Measurements from ENCODE around the gene MRPL2.

Gene MRPL2

DNA sequence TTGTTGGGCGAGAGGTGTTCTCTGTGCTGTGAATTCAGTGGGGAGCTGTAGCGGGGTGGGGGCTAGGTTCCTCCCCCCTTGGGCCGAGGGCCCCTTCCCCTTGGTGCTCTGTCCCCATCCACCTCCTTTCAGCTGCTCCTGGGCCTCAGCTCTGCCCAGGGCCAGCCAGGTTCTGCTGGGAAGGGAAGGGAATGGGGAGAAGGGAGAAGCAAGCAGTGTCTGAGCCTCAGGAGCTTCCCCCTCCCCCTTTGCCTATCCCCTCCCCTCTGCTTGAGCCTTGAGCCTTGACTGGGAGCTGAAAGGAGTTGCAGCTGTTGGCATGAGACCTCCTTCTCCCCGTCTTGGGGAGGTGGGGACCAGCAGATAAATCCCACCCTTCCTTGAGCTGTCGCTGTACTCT, 38.4 kb downstream of the MRPL2 start:
- Histone ChIP-seq H3K27me3 (ENCODE audit: insufficient read depth, low read length) (no peaks in the 10 kb centered on the region), H3K36me3 (ENCODE audit: insufficient read depth, low read length) (peaks cover 57% of the 10 kb centered on the region), H3K4me3 (ENCODE audit: low read depth, low read length, poor library complexity, severe bottlenecking) (peak overlapping the region; percentile 98), H3K9me2 (ENCODE audit: low read depth, low read length) (no peaks in the 10 kb centered on the region), H3K79me2 (ENCODE audit: insufficient read depth, low read length) (peaks cover 14% of the 10 kb centered on the region; the same call in 1 of the 2 replicates), H3K4me2 (ENCODE audit: low read length) (peak overlapping the region; percentile 79), H3F3A (ENCODE audit: insufficient read depth, low read length) (no peaks in the 10 kb centered on the region), H3K4me1 (ENCODE audit: insufficient read depth, low read length, severe bottlenecking) (peaks cover 21% of the 10 kb centered on the region), H3K9ac (ENCODE audit: low read length) (peak overlapping the region; percentile 98), H2AFZ (ENCODE audit: low read length) (no peak overlapping the region), H4K20me1 (ENCODE audit: insufficient read depth, low read length) (no peaks in the 10 kb centered on the region), H3K27ac (ENCODE audit: low read depth, low read length, poor library complexity, severe bottlenecking) (peak overlapping the region; percentile 49), H3K9me3 (ENCODE audit: low read length) (no peaks in the 10 kb centered on the region)
- TF ChIP-seq EZH2 (IDR thresholded peaks at IDR 0.05; ENCODE audit: borderline replicate concordance, low read length) = no peak
- TF ChIP-seq, protein P1, sequence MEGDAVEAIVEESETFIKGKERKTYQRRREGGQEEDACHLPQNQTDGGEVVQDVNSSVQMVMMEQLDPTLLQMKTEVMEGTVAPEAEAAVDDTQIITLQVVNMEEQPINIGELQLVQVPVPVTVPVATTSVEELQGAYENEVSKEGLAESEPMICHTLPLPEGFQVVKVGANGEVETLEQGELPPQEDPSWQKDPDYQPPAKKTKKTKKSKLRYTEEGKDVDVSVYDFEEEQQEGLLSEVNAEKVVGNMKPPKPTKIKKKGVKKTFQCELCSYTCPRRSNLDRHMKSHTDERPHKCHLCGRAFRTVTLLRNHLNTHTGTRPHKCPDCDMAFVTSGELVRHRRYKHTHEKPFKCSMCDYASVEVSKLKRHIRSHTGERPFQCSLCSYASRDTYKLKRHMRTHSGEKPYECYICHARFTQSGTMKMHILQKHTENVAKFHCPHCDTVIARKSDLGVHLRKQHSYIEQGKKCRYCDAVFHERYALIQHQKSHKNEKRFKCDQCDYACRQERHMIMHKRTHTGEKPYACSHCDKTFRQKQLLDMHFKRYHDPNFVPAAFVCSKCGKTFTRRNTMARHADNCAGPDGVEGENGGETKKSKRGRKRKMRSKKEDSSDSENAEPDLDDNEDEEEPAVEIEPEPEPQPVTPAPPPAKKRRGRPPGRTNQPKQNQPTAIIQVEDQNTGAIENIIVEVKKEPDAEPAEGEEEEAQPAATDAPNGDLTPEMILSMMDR (IDR thresholded peaks at IDR 0.05; ENCODE audit: low read length) = no peak

- Histone ChIP-seq H4K20me1 (ENCODE audit: insufficient read depth, low read length) (no peaks in the 10 kb centered on the region), H3F3A (ENCODE audit: insufficient read depth, low read length) (no peaks in the 10 kb centered on the region), H3K27me3 (ENCODE audit: insufficient read depth, low read length) (no peaks in the 10 kb centered on the region), H3K4me1 (ENCODE audit: insufficient read depth, low read length, severe bottlenecking) (peaks cover 26% of the 10 kb centered on the region), H3K79me2 (ENCODE audit: insufficient read depth, low read length) (peaks cover 15% of the 10 kb centered on the region; the same call in 1 of the 2 replicates), H3K4me2 (ENCODE audit: low read length) (no peak overlapping the region), H2AFZ (ENCODE audit: low read length) (no peak overlapping the region), H3K27ac (ENCODE audit: low read depth, low read length, poor library complexity, severe bottlenecking) (no peak overlapping the region), H3K36me3 (ENCODE audit: insufficient read depth, low read length) (peaks cover 52% of the 10 kb centered on the region), H3K9me2 (ENCODE audit: low read depth, low read length) (no peaks in the 10 kb centered on the region), H3K9me3 (ENCODE audit: low read length) (no peaks in the 10 kb centered on the region), H3K9ac (ENCODE audit: low read length) (no peak overlapping the region), H3K4me3 (ENCODE audit: low read depth, low read length, poor library complexity, severe bottlenecking) (no peak overlapping the region)
- TF ChIP-seq, protein P1 (IDR thresholded peaks at IDR 0.05; ENCODE audit: low read length) = no peak
- no peak for TF ChIP-seq EZH2 (IDR thresholded peaks at IDR 0.05; ENCODE audit: borderline replicate concordance, low read length)
Observed at GRCh38 chr6:43020052-43020705, 39.1 kb downstream of the MRPL2 start.

DNA sequence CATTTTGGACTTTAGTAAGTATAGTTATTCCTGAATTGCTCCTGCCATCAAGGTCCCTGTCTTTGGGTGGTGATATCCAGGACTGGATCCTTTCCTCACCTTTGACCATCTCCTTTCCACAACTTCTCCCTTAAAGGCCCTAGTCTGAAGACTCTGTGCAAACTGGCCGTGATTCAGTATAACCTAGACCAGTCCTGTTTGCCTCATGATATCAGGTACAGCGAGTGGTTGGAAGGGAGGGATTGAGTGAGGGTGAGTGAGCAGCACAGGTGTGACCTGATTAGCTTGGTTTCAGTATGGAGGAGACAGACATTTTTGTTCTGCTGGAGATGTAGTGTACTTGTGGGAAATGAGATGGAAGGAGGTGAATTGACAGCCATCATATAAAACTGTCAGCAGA, 40.1 kb downstream of the MRPL2 start:
- Histone ChIP-seq H3K4me3 (ENCODE audit: low read depth, low read length, poor library complexity, severe bottlenecking) (no peak overlapping the region), H4K20me1 (ENCODE audit: insufficient read depth, low read length) (no peaks in the 10 kb centered on the region), H2AFZ (ENCODE audit: low read length) (no peak overlapping the region), H3F3A (ENCODE audit: insufficient read depth, low read length) (no peaks in the 10 kb centered on the region), H3K4me2 (ENCODE audit: low read length) (no peak overlapping the region), H3K9me2 (ENCODE audit: low read depth, low read length) (no peaks in the 10 kb centered on the region), H3K4me1 (ENCODE audit: insufficient read depth, low read length, severe bottlenecking) (peaks cover 32% of the 10 kb centered on the region), H3K9ac (ENCODE audit: low read length) (no peak overlapping the region), H3K27me3 (ENCODE audit: insufficient read depth, low read length) (no peaks in the 10 kb centered on the region), H3K36me3 (ENCODE audit: insufficient read depth, low read length) (peaks cover 42% of the 10 kb centered on the region), H3K9me3 (ENCODE audit: low read length) (no peaks in the 10 kb centered on the region), H3K27ac (ENCODE audit: low read depth, low read length, poor library complexity, severe bottlenecking) (no peak overlapping the region), H3K79me2 (ENCODE audit: insufficient read depth, low read length) (peaks cover 24% of the 10 kb centered on the region; the same call in 1 of the 2 replicates)
- TF ChIP-seq EZH2 (IDR thresholded peaks at IDR 0.05; ENCODE audit: borderline replicate concordance, low read length) = no peak
- TF ChIP-seq, protein P1 (IDR thresholded peaks at IDR 0.05; ENCODE audit: low read length) = no peak
